ENCODE measurements around the gene JSRP1. TPM values are rescaled to one million over a fixed set of nuclear protein-coding genes. Genes with fewer than 3 reads are reported as not detected.

Gene JSRP1
- total RNA-seq, 2 experiments from 2014 or later, result 1.5 to 15.9 TPM

- CTCF ChIA-PET (ENCODE audit: unreplicated experiment), result no interaction called here
- no TSS peak for BruUV-seq (replicated peaks)
- no peak overlapping the region for H2AFZ ChIP-seq (ENCODE audit: low read length)
- H4K20me1 ChIP-seq (ENCODE audit: insufficient read depth, low read length), result no peaks in the 10 kb centered on the region
- TF ChIP-seq EZH2phosphoT487 (IDR thresholded peaks at IDR 0.05; ENCODE audit: borderline replicate concordance, low read depth, low read length) (no peak), CTCF (conservative IDR thresholded peaks at IDR 0.05; ENCODE audit: low read length) (no peak)
- H3K4me1 ChIP-seq (ENCODE audit: insufficient read depth, low read length, poor library complexity, severe bottlenecking), result no peaks in the 10 kb centered on the region
- H3K9me2 ChIP-seq (ENCODE audit: insufficient read depth, low read length), result no peaks in the 10 kb centered on the region
- no peaks in the 10 kb centered on the region for H3K9me3 ChIP-seq (ENCODE audit: low read length)
- no peaks in the 10 kb centered on the region for H3K79me2 ChIP-seq (ENCODE audit: insufficient read depth, low read depth, low read length)
- peaks cover 92% of the 10 kb centered on the region for H3K36me3 ChIP-seq (ENCODE audit: insufficient read depth, low read length)
- no peak overlapping the region for H3K4me2 ChIP-seq (ENCODE audit: low read length)
- POLR2A ChIA-PET, result no interaction called here
- intact Hi-C loops (cut with micrococcal nuclease; ENCODE audit: unreplicated experiment), result no loop called here
- H3K27ac ChIP-seq (ENCODE audit: low read depth, low read length, poor library complexity, severe bottlenecking), result no peak overlapping the region
- no peak overlapping the region for H3K4me3 ChIP-seq (ENCODE audit: low read depth, low read length, poor library complexity, severe bottlenecking)
- DNase-seq (ENCODE audit: low spot score), result no peak
Observed at GRCh38 chr19:2214251-2214650, 42.0 kb downstream of the JSRP1 start.

- TF ChIP-seq CTCF (conservative IDR thresholded peaks at IDR 0.05; ENCODE audit: low read length) (no peak), EZH2phosphoT487 (IDR thresholded peaks at IDR 0.05; ENCODE audit: borderline replicate concordance, low read depth, low read length) (no peak)
- no peaks in the 10 kb centered on the region for H3K79me2 ChIP-seq (ENCODE audit: insufficient read depth, low read depth, low read length)
- H3K36me3 ChIP-seq (ENCODE audit: insufficient read depth, low read length), result peaks cover 92% of the 10 kb centered on the region
- no peaks in the 10 kb centered on the region for H3K9me3 ChIP-seq (ENCODE audit: low read length)
- no peak for DNase-seq (ENCODE audit: low spot score)
- ChIA-PET CTCF (ENCODE audit: unreplicated experiment) (no interaction called here), POLR2A (no interaction called here)
- no peak overlapping the region for H3K27ac ChIP-seq (ENCODE audit: low read depth, low read length, poor library complexity, severe bottlenecking)
- H4K20me1 ChIP-seq (ENCODE audit: insufficient read depth, low read length), result no peaks in the 10 kb centered on the region
- no peaks in the 10 kb centered on the region for H3K9me2 ChIP-seq (ENCODE audit: insufficient read depth, low read length)
- intact Hi-C loops (cut with micrococcal nuclease; ENCODE audit: unreplicated experiment), result no loop called here
- H3K4me1 ChIP-seq (ENCODE audit: insufficient read depth, low read length, poor library complexity, severe bottlenecking), result no peaks in the 10 kb centered on the region
- no peak overlapping the region for H2AFZ ChIP-seq (ENCODE audit: low read length)
- H3K4me3 ChIP-seq (ENCODE audit: low read depth, low read length, poor library complexity, severe bottlenecking), result no peak overlapping the region
- BruUV-seq (replicated peaks), result no TSS peak
- H3K4me2 ChIP-seq (ENCODE audit: low read length), result no peak overlapping the region
Observed at GRCh38 chr19:2213799-2214198, 42.4 kb downstream of the JSRP1 start.

GRCh38 chr19:2212861-2213711 is 43.1 kb downstream of the JSRP1 start:
- intact Hi-C loops (cut with micrococcal nuclease; ENCODE audit: unreplicated experiment), result no loop called here
- Histone ChIP-seq H3K4me3 (ENCODE audit: low read depth, low read length, poor library complexity, severe bottlenecking) (no peak overlapping the region), H2AFZ (ENCODE audit: low read length) (no peak overlapping the region), H3K79me2 (ENCODE audit: insufficient read depth, low read depth, low read length) (no peaks in the 10 kb centered on the region), H3K4me1 (ENCODE audit: insufficient read depth, low read length, poor library complexity, severe bottlenecking) (no peaks in the 10 kb centered on the region), H3K27ac (ENCODE audit: low read depth, low read length, poor library complexity, severe bottlenecking) (no peak overlapping the region), H4K20me1 (ENCODE audit: insufficient read depth, low read length) (no peaks in the 10 kb centered on the region), H3K4me2 (ENCODE audit: low read length) (no peak overlapping the region), H3K36me3 (ENCODE audit: insufficient read depth, low read length) (peaks cover 96% of the 10 kb centered on the region), H3K9me3 (ENCODE audit: low read length) (no peaks in the 10 kb centered on the region), H3K9me2 (ENCODE audit: insufficient read depth, low read length) (no peaks in the 10 kb centered on the region)
- DNase-seq (ENCODE audit: low spot score), result no peak
- ChIA-PET POLR2A (no interaction called here), CTCF (ENCODE audit: unreplicated experiment) (no interaction called here)
- BruUV-seq (replicated peaks), result no TSS peak
- TF ChIP-seq CTCF (conservative IDR thresholded peaks at IDR 0.05; ENCODE audit: low read length) (no peak), EZH2phosphoT487 (IDR thresholded peaks at IDR 0.05; ENCODE audit: borderline replicate concordance, low read depth, low read length) (no peak)
